Right hindlimb (tissue), 1 donor: Measurements from ENCODE around the gene ACE.

Source experiments
- DNase-seq: peaks from one replicate; pipeline ENCODE4 v3.0.0-alpha.2; 2018

Gene ACE

DNA sequence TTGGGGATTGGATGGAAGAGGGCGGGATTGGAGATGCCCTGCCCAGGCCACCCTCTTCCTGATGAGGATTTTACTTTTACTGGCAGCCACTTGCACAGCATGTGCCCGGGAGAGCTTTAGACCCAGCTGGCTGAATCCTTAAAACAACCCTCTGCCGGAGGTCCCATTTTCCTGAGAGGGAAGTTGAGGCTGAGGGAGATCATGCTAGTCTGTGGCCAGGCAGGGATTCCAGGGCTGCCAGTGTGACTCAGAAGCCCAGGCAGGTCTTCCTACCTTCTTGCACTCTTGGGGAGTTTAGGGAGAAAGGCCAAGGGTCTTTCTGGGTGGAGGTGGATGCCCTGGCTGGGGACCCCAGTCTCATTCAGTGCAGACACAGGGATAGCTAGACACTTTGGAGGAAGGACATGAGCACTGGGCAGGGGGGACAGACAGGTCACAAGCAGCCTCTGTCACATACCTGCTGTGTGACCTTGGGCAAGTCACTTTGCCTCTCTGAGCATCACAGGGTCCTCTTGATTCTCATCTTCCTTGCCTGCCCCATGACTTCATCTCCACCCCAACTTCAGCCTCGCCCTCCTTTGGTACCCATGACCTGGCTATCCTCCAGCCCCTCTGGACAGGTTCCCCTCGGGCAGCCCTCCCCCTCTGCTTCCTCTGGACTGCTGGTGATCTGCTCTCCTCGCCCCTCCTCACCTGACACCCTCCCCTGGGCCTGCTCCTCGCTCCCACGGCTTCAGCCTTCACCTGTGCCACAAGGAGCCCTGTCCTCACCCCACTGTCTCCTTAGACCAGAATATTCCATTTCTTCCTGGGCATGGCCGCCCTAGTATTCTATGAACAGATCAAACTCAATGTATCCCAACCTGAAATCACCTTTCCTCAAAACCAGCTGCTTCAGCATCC lies 62.1 kb downstream of the ACE start:
- DNase-seq: no peak

DNA sequence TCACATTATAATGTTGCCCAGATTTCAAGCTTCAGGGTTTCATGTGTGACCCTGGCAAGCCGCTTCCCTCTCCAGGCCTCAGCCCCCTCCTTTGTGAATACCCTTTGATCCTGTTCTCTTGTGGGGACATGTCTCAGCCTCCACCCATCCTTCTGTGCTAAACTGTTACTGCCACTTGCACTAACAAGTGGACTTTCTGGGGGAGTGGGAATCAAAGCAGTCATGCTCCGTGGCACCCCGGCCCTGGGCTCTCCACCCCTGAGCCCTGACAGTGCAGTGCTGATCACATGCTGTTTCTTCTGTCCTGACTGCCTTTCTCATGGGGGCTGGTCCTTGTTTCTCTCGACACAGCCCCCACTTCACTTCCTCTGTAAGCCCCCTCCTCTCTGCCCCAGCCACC lies 63.7 kb downstream of the ACE start:
- no peak for DNase-seq

DNA sequence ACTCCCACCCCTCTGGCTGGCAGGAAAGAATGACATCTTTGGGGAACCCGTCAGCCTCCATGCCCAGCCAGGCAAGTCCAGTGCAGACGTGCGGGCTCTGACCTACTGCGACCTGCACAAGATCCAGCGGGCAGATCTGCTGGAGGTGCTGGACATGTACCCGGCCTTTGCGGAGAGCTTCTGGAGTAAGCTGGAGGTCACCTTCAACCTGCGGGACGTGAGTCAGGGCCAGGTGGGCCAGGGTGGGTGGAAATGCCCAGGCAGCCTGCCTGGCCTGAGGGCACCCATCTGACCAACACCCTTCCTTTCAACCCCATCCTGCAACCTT lies 65.3 kb downstream of the ACE start:
- no peak for DNase-seq

DNA sequence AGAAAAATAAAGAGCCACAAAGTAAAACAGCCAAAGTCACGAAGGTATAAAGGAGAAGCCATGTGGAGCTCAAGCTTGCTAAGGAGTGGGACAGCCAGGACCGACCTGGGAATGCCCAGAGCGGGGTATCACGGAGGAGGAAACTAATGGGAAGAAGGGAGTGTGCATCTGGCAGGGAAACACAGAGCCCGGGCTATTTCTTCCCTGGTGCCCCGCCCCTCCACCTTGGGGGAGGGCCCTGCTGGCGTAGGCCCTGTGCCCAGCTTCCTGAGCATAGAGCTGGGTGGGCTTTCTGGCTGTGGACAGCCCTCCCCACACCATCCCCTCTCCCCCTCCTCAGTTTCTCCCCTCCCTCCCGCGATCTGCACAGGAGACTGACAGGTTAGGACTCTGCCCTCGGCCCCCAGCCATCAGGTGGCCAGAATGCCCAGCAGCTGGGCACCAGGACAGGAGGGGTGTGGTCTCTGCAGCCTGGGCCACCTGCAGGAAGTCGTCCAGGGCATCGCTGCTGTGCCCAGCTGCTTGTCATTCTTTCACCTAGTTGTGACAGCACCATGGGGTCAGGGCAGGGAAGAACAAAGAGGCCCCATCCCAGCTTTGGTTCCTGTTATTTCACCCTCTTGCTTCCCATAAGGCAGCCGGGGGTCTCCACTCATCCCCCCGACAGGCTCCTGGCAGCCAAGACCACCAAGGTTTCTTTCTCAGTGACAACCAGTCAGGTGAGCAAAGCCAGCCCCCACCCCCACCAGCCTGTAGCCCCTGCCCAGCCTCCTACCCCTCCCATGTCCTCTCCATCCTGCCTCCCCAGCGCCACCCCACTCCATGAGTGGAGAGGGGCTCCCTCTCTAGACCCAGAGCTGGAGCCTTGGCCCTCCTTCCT lies 66.3 kb downstream of the ACE start:
- no peak for DNase-seq

DNA sequence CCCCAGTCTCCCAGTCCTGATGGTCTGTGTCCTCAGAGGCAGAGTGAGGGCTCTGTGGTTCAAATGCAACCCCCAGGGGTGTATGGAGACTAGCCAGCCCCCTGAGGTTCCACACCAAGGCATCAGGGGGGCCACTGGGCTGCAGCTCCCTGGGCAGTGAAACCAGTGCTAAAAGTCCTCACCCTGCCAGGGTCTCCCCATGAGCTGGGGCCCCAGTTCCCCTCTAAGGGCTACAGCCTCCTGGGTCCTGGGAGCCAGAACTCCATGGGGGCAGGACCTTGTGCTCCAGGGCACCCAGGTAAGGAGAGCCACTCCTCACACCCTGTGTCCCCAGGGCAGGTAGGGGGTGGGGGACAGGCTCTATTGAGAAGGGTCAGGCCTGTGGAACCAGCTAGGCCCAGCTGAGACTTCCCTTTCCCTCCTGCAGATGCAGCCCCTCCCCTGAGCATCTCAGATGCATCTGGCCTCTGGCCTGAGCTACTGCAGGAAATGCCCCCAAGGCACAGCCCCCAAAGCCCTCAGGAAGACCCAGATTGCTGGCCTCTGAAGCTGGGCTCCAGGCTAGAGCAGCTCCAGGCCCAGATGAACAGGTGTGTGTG lies 67.1 kb downstream of the ACE start:
- DNase-seq: no peak

- DNase-seq: no peak
These were observed 67.8 kb downstream of the ACE start for GRCh38 chr17:63544467-63545301.

GRCh38 chr17:63546308-63547082 lies 69.6 kb downstream of the ACE start:
- no peak for DNase-seq

DNA sequence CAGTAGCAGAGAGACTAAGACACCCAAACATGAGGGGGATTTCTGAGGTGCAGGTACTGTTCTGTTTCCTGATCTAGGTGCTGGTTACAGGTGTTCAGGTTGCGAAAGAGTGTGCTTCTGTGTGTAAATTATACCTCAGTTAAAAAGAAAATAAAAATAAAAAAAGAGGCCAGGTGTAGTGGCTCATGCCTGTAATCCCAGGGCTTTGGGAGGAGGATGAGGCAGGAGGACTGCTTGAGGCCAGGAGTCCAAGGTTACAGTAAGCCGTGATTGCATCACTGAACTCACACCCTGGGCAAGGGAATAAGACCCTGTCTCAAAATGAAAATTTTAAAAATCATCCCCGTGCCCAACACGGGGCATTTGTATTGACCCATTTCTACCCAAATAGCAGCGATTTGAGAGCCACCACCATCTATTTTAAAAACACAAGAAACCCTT lies 70.2 kb downstream of the ACE start:
- no peak for DNase-seq
